Loucy (cell line): Measurements from ENCODE around the gene FBXO36.

Experiments used
- CTCF ChIP-seq: fragments of 200-600 bp; sonication (generic); conservative IDR thresholded peaks from 2 replicates; pipeline ENCODE4 v1.5.1; 2014; ENCODE audit warnings: mild to moderate bottlenecking, antibody characterized with exemption, low read length
- EZH2phosphoT487 ChIP-seq: fragments of 200-600 bp; IDR thresholded peaks from 2 replicates; pipeline ENCODE4 v1.6.1; 2018; ENCODE audit warnings: antibody characterized with exemption, mild to moderate bottlenecking, moderate library complexity, borderline replicate concordance

GRCh38 chr2:229920011-229920641 is 2.2 kb upstream of the FBXO36 start:
- TF ChIP-seq CTCF (no peak), EZH2phosphoT487 (no peak)
